ENCODE results near the gene ZDHHC7. TPM values are rescaled to one million over a fixed set of nuclear protein-coding genes. Genes with fewer than 3 reads are reported as not detected.

The ZDHHC7 gene
- total RNA-seq, 1 donor from 2014 or later: 26.9 TPM

DNA sequence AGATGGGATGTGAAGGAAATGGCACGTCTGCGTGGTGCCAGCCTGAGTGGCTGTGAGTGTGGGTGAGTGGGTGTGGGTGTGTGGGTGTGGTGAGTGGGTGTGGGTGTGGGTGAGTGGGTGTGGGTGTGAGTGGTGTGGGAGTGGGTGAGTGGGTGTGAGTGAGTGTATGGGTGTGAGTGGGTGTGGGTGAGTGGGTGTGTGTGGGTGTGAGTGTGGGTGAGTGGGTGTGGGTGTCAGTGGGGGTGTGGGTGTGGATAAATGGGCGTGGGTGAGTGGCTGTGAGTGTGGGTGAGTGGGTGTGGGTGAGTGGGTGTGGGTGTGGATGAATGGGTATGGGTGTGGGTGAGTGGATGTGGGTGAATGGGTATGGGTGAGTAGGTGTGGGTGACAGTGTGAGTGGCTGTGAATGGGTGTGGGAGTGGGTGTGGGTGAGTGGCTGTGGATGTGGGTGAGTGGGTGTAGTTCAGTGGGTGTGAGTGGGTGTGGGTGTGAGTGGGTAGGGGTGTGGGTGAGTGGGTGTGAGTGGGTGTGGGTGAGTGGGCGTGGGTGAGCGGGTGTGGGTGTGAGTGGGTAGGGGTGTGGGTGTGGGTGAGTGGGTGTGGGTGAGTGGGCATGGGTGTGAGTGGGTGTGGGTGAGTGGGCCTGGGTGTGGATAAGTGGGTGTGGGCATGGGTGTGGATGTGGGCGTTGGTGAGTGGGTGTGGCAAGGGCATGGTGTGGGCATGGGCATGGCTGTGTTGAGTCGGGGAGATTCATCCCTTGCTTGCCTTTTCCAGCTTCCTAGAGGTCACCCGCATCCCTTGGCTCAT lies 80.8 kb downstream of the ZDHHC7 start:
- no peaks in the 10 kb centered on the region for H3K27me3 Mint-ChIP-seq
- no peaks in the 10 kb centered on the region for H3K36me3 Mint-ChIP-seq (ENCODE audit: low read depth)
- H3K27ac Mint-ChIP-seq: no peak overlapping the region
- no peaks in the 10 kb centered on the region for H3K9me3 Mint-ChIP-seq
- DNase-seq (no peak), ATAC-seq (ENCODE audit: low read depth) (no peak)
- no peaks in the 10 kb centered on the region for H3K4me1 Mint-ChIP-seq
- H3K4me3 Mint-ChIP-seq: no peak overlapping the region
- ChIA-PET CTCF (interaction anchor here (0.6 kb wide), 1 partner anchor 883 kb away, joined by 3 read pairs; no protein-coding TSS in a partner anchor), POLR2A (no interaction called here)
- intact Hi-C loops (cut with micrococcal nuclease): no loop called here
- TF ChIP-seq, protein P1, sequence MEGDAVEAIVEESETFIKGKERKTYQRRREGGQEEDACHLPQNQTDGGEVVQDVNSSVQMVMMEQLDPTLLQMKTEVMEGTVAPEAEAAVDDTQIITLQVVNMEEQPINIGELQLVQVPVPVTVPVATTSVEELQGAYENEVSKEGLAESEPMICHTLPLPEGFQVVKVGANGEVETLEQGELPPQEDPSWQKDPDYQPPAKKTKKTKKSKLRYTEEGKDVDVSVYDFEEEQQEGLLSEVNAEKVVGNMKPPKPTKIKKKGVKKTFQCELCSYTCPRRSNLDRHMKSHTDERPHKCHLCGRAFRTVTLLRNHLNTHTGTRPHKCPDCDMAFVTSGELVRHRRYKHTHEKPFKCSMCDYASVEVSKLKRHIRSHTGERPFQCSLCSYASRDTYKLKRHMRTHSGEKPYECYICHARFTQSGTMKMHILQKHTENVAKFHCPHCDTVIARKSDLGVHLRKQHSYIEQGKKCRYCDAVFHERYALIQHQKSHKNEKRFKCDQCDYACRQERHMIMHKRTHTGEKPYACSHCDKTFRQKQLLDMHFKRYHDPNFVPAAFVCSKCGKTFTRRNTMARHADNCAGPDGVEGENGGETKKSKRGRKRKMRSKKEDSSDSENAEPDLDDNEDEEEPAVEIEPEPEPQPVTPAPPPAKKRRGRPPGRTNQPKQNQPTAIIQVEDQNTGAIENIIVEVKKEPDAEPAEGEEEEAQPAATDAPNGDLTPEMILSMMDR (IDR thresholded peaks at IDR 0.05): no peak

DNA sequence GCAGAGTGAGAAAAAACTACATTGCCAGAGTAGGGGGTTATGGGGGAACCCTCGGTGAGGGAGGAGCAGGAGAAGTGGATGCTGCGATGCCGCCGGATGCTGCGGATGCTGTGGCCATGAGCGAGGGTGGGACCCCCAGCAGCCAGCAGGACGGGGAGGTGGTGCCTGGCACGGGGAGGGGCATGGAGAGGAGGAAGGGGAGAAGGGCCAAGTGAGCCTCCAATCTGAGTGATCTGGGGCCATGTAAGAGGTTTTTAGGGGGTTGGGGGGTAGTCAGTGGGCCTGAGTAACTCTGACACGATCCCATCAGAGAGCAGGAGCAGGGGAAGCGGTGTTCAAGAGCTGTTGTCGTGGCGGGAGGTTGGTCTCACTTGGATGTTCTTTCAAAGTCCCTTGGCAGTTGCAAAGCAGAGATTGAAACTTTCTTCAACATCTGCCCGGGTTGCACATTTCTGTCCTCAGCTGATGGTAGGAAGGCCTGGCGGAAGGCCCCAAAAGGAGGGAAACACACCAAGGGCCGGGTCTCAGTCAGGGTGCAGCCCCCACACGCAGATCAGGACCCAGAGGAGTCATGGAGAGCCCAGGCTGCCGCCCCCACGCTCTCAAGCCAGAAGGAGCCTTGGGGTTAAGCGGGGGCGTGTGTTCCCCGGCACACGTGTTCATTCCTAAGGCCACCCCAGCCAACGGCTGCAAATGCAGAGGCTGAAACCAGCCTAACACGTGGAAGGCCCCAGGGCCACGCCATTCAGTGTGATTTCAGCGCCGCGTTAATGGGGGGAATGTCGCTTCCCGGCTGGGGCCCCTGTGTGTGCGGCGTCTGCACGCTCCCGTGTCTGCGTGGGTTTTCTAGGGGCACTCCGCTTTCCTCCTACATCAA lies 81.7 kb downstream of the ZDHHC7 start:
- Mint-ChIP-seq H3K27me3 (peaks cover 2% of the 10 kb centered on the region), H3K36me3 (ENCODE audit: low read depth) (no peaks in the 10 kb centered on the region), H3K4me1 (no peaks in the 10 kb centered on the region), H3K9me3 (no peaks in the 10 kb centered on the region), H3K27ac (no peak overlapping the region), H3K4me3 (no peak overlapping the region)
- ATAC-seq (ENCODE audit: low read depth) (no peak), DNase-seq (no peak)
- intact Hi-C loops (cut with micrococcal nuclease): no loop called here
- TF ChIP-seq, protein P1 (IDR thresholded peaks at IDR 0.05): no peak
- CTCF ChIA-PET: interaction anchor here (0.6 kb wide), 1 partner anchor 884 kb away, joined by 3 read pairs; no protein-coding TSS in a partner anchor
- POLR2A ChIA-PET: no interaction called here

DNA sequence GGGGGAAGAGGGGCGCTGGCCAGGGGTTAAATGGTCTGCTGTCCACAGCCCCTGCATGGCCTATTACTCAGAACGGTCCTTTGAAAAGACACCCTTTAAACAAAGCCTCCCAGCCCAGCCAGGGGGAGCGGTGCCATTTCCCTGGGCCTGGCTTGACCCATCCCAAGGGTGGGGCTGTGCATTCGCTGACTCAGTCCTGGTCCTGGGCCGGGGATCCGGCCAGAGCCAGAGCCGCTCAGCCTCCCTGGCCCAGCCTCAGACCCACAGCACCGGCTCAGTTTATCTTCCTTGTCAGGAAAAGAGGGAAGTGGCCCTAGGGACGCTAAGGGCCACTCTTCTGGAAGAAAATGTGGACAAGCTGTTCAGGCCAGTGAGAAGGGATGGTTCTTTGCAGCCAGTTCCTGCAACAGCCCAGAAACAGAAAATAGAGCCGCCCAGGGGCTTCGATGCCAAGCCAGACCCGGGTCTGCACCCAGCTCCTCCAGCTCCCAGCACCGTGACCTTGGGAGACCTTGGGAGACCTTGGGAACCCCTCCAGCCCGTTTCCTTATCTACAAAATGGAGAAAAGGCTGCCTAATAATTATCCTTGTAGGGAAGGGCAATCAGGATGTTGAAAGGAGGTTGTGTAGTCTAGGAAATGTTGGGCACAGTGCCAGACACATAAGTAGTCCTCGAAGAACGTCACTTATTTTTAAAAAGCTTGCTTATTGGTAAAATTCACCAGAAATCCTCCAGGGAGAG lies 82.5 kb downstream of the ZDHHC7 start:
- CTCF ChIA-PET: no interaction called here
- Mint-ChIP-seq H3K4me1 (no peaks in the 10 kb centered on the region), H3K9me3 (no peaks in the 10 kb centered on the region), H3K36me3 (ENCODE audit: low read depth) (no peaks in the 10 kb centered on the region), H3K27ac (no peak overlapping the region), H3K4me3 (no peak overlapping the region), H3K27me3 (peaks cover 3% of the 10 kb centered on the region)
- TF ChIP-seq, protein P1 (IDR thresholded peaks at IDR 0.05): no peak
- no peak for DNase-seq
- POLR2A ChIA-PET: no interaction called here
- intact Hi-C loops (cut with micrococcal nuclease): no loop called here
- ATAC-seq (ENCODE audit: low read depth): no peak

DNA sequence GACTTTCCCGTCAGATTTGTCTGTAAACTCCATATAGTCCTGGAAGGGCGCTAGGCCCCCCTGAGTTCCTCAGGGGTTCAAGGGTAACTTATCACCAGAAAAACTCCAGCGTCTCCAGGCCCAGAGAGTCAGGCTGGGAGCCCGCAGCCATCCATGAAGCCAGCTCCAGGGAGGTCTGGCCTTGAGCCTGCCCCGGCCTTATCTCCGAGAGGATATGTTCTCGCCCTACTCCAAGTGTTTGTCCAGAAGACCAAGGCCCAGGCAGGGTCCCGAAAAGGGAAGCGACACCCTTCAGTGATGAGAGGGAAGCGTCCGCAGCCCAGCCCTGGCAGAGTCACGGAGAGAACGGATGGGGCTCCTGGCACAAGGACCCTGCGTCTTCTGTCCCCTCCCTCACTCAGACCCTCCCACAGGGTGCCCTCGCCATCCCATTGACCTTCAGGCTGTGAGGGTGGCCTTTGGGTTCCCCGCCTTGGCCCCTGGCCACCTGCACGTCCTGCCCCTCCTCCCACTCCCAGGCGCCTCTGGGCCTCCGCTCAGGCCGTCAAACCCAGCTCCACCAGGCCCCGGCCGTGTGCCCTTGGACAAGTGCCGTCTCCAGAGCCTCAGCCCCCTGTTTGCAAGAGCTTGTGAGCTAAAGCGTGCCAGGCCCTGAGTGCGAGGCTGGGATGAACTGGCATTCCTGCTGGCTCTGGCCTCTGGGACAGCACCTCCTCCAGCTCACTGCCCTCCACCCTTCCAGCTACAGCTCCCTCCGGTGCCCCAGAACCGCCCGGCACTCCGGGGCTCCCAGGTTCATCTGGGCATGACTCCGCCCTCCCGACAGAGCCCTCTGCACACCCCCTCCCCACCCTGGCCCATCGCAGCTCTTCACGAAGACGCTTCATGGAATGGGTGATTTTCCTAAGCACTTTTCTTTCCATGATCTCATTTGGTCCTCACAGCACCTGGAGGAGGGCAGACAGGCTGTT lies 83.4 kb downstream of the ZDHHC7 start:
- no peaks in the 10 kb centered on the region for H3K4me1 Mint-ChIP-seq

More for the DNA sequence above, 83.4 kb downstream of the ZDHHC7 start:
- TF ChIP-seq, protein P1 (IDR thresholded peaks at IDR 0.05): no peak
- Mint-ChIP-seq H3K27ac (no peak overlapping the region), H3K9me3 (no peaks in the 10 kb centered on the region), H3K27me3 (peaks cover 3% of the 10 kb centered on the region), H3K36me3 (ENCODE audit: low read depth) (no peaks in the 10 kb centered on the region), H3K4me3 (no peak overlapping the region)
- intact Hi-C loops (cut with micrococcal nuclease): no loop called here
- DNase-seq: no peak
- ChIA-PET POLR2A (no interaction called here), CTCF (no interaction called here)
- ATAC-seq (ENCODE audit: low read depth): no peak

Data from activated B cell treated with CpG ODN at 0.5 μM for 24 hours (primary cell).